GM19468 (cell line): ENCODE results near the gene TAS2R50.
"Not testable (repeated sequence)": the region's sequence is repeated elsewhere in the genome, so short reads cannot be mapped to it uniquely, and the experiment has no call there.

Experiments
- ATAC-seq: cut with Tn5 transposase; IDR thresholded peaks from one replicate; pipeline ENCODE4 v1.9.1; 2021; ENCODE audit warnings: mild to moderate bottlenecking, moderate library complexity, moderate number of reproducible peaks; ENCODE audit not compliant: unreplicated experiment; ENCODE audit errors: extremely low read depth

Gene TAS2R50

GRCh38 chr12:10986812-10987211 is at the start of gene TAS2R50:
TSS of gene TAS2R50 (minus strand) at chr12:10986912. CDS start at chr12:10986860, 52 bp downstream.
- ATAC-seq: no peak

DNA sequence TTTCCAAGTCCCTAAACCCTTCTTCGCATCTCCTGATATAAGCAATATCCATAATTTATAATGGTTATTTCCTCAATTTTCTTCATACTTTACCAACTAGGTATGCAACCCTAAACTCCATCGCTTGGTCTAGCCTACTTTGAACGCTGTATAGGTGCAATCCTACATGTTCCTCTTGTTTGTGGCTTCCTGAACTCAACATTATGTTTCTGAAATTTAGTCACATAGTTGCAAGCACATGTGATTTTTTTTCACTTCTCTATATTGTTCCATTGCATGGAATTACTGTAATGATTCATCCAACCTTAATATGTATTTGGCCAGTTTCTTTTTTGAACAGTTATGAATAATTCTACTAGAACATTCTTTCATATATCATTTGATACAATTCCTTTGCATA is 47.2 kb upstream of the TAS2R50 start:
- not testable (repeated sequence) for ATAC-seq

GRCh38 chr12:11031307-11031706 is 44.6 kb upstream of the TAS2R50 start, which contains the start of gene TAS2R31:
TSS of gene TAS2R31 (minus strand) at chr12:11031407. CDS start at chr12:11031335, 72 bp downstream.
- no peak for ATAC-seq

DNA sequence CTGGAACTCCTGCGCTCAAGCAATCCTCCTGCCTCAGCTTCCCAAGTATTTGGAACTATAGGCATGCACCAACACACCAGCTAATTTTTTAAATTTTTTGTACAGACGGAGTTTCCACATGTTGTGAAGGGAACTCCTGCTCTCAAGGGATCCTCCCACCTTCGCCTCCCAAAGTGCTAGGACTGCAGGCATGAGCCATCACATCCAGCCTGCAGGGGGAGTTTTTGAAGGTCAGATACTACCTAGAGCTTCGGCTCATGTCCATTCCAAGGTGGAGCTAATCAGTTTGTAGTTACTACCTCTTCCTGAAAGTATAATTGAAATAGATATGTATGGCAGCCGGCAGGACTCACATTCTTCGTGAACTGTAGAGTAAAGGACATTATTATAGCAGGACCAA is 39.4 kb upstream of the TAS2R50 start:
- no peak for ATAC-seq

- ATAC-seq: no peak
Measured at GRCh38 chr12:11023387-11023786, 36.7 kb upstream of the TAS2R50 start.

DNA sequence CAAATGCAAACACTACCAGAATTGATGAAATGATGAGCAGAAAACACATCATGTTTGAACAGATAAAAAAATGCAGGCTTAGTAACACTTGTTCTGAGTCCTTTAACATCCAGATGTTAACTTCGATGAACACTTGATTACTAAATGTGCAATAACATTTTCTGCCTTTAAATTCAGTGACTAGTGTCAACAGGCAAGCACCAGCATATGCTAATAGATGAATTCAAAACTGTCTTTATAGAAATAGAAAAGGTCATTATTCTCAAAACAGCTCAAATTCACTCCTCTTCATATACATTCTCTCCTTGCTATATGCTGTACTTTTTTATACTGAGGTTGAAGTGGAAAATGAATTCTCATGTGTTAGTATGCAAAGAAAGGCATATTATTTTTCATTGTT is 35.8 kb upstream of the TAS2R50 start, which contains the start of gene TAS2R19:
TSS of gene TAS2R19 (minus strand) at position 101 of the 400 bp plus-strand sequence. CDS start at position 52, 49 bp downstream.
- ATAC-seq: no peak

- no peak for ATAC-seq
Measured at GRCh38 chr12:11016937-11017336, 30.2 kb upstream of the TAS2R50 start.

- no peak for ATAC-seq
Measured at GRCh38 chr12:11015775-11016430, 29.2 kb upstream of the TAS2R50 start.

GRCh38 chr12:11014234-11014633 is 27.5 kb upstream of the TAS2R50 start:
- ATAC-seq: no peak

DNA sequence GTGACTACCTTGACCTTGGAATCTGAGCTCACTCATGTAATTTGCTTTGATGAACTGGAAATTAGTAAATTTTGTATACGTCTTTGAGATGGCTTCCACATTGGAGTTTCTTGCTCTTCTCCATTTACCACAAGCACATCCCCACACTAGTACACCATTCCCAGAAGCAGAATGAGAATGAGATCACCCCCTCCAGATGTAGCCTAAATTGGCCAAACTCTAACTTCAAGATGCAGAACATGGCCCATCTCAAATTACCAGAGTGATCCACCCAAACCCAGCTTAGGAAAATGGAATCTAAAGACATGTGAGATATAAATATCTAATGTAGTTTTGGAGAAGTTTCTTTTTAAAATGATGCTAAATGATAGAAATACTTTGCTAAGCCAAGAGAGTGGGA is 20.9 kb upstream of the TAS2R50 start:
- ATAC-seq: no peak

DNA sequence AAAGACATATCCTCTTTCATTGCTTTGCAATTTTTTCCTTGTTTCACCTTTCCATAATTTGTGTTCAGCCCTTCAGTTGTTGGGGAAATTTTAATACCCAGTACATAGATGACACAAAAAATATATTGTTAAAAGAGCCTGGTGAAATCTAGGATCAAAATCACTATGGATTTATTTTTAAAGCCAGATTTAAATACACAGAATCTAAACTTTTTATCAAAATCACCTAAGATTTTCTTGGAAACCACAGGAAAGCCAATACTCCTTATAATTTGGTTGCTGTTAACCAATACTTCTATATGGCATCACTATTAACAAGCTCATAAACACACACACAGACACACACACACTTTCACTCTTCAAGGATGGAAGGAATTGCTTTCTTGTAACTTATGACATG is 11.5 kb upstream of the TAS2R50 start, which contains the start of gene TAS2R20:
TSS of gene TAS2R20 (minus strand) at position 101 of the 400 bp plus-strand sequence. CDS start 429 bp downstream, outside the sequence.
- ATAC-seq: no peak

- ATAC-seq: no peak
Measured at GRCh38 chr12:10994307-10994706, 7.6 kb upstream of the TAS2R50 start.

- ATAC-seq: no peak
Measured at GRCh38 chr12:10989107-10989506, 2.4 kb upstream of the TAS2R50 start.

GRCh38 chr12:10982244-10982643 is 4.5 kb downstream of the TAS2R50 start:
- no peak for ATAC-seq

- ATAC-seq: no peak
Measured at GRCh38 chr12:10974965-10975364, 11.7 kb downstream of the TAS2R50 start.

DNA sequence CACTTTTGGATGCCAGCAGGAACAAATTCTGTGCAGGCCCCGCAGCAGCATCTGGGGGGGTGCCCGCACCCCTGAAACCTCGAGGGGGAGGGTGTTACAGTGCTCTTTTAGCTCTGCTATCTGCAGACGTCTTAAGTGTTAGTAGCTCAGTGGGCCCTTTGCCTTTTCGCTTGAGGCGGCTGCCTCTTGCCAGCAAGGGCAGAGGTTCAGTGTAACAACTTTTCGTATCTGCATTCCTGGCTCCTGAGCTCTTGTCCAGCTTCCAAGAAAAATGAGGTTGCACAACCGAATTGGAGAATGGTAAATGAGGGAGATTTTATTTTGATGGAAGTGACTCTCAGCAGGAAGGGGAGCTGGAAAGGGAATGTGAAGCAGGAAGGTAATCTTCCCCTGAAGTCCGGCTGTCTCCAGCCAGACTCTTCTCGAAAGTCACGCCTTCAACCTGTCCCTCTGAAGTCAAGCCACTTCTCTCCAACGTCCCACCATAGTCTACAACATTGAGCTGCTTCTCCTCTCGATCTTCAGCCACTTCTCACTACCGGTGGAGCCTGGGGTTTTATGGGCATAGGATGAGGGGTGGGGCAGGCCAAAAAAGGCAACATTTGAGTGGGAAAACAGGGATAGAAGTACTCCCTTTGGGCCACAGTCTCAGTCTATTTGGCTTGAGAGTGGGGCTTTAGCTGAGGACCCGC is 17.8 kb downstream of the TAS2R50 start:
- no peak for ATAC-seq

GRCh38 chr12:10967409-10967808 is 19.3 kb downstream of the TAS2R50 start:
- ATAC-seq: no peak

DNA sequence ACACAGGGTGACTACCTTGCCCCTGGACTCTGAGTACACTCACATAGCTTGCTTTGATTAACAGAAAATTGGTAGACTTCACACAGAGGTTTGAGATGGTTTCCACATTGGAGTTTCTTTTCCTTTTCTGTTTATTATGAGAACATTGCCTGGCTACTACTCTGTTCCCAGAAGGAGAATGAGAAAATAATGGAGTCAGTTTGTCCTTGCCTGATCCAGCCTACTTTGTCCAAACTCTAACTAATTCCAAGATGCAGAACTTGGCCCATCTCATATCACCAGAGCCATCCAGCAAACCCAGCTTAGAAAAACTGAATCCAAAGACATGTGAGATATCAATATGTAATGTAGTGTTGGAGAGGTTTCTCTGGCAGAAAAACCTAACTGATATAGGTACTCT is 20.4 kb downstream of the TAS2R50 start:
- no peak for ATAC-seq

DNA sequence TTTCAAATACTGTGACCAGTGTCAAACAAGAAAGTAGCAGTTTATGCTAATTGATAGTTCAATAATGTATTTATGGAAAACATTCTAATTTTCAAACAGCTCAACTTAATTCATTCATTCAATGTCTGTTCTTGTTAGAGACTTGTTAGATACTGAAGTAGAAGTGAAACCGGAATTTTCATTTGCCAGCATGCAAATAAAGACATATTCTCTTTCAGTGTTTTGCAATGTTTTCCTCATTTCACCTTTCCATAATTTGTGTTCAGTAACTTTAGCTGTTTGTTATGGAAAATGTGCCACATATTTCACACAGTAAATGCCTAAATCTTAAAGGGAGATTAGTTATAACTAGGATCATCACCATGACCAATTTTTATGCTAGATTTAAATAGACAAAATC is 21.2 kb downstream of the TAS2R50 start:
- ATAC-seq: no peak

DNA sequence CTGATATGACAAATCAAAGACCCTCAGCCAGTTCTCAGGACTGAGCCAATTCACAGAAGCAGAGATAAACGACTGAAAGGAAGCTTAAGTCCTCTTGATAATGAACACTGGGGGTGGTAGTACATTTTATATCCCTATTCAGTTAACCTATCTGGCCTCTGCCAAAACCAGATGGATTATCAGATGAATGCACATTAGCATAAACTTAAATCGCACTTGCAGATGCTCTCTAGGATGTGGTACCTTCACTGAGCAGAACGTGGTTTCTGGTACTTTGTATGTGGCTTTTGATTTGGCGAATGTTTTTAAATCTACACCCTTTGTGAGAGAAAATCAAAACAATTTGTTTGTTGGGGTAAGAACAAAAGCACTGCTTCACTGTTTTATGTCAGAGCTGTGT is 26.5 kb downstream of the TAS2R50 start:
- no peak for ATAC-seq

- no peak for ATAC-seq
Measured at GRCh38 chr12:10959804-10960203, 26.9 kb downstream of the TAS2R50 start.
